Neutrophil (primary cell): ENCODE measurements around the gene ARL6IP5.

Experiments used
- H3K27ac ChIP-seq: fragments of 200-600 bp; sonication (generic); 2 replicates; pipeline ENCODE4 v1.5.1; 2016; ENCODE audit warnings: mild to moderate bottlenecking, moderate library complexity
- H3K27me3 ChIP-seq: fragments of 200-600 bp; sonication (generic); 2 replicates; pipeline ENCODE4 v1.6.0; 2016; ENCODE audit warnings: mild to moderate bottlenecking
- H3K36me3 ChIP-seq: fragments of 200-600 bp; sonication (generic); 2 replicates; pipeline ENCODE4 v1.5.1; 2017
- H3K4me1 ChIP-seq, 2 experiments: fragments of 200-600 bp in 1 of 2; sonication (generic) in 1 of 2; 1 replicate in 1 of 2; 2 replicates in 1 of 2; pipeline versions ENCODE4 v1.5.1 to v1.6.1; 2013 to 2016; ENCODE audit warnings: low read depth in 1 of 2, low read length in 1 of 2, mild to moderate bottlenecking in 1 of 2, moderate library complexity in 1 of 2; ENCODE audit not compliant: control insufficient read depth in 1 of 2, insufficient read depth in 1 of 2
- H3K4me3 ChIP-seq, 2 experiments: fragments of 200-600 bp in 1 of 2; sonication (generic) in 1 of 2; 1 replicate in 1 of 2; 2 replicates in 1 of 2; pipeline ENCODE4 v1.5.1; 2013 to 2016; ENCODE audit warnings: low read depth in 1 of 2, low read length in 1 of 2, mild to moderate bottlenecking in 1 of 2, moderate library complexity in 1 of 2
- H3K9me3 ChIP-seq: fragments of 200-600 bp; sonication (generic); 2 replicates; pipeline ENCODE4 v1.5.1; 2016
- TF ChIP-seq, protein P1 (sequence below): fragments of 200-600 bp; sonication (generic); IDR thresholded peaks from 2 replicates; pipeline ENCODE4 v1.5.1; 2016; ENCODE audit warnings: antibody characterized with exemption

ARL6IP5 gene

GRCh38 chr3:69058180-69058946, 26.4 kb upstream of the ARL6IP5 start:
- Histone ChIP-seq H3K36me3 (peaks cover 85% of the 10 kb centered on the region), H3K4me1 (peaks cover 3 to 5% of the 10 kb centered on the region in 2 experiments), H3K9me3 (peaks cover 6% of the 10 kb centered on the region), H3K27me3 (no peaks in the 10 kb centered on the region), H3K27ac (peak overlapping the region; percentile 70), H3K4me3 (no peak overlapping the region)
- TF ChIP-seq, protein P1, sequence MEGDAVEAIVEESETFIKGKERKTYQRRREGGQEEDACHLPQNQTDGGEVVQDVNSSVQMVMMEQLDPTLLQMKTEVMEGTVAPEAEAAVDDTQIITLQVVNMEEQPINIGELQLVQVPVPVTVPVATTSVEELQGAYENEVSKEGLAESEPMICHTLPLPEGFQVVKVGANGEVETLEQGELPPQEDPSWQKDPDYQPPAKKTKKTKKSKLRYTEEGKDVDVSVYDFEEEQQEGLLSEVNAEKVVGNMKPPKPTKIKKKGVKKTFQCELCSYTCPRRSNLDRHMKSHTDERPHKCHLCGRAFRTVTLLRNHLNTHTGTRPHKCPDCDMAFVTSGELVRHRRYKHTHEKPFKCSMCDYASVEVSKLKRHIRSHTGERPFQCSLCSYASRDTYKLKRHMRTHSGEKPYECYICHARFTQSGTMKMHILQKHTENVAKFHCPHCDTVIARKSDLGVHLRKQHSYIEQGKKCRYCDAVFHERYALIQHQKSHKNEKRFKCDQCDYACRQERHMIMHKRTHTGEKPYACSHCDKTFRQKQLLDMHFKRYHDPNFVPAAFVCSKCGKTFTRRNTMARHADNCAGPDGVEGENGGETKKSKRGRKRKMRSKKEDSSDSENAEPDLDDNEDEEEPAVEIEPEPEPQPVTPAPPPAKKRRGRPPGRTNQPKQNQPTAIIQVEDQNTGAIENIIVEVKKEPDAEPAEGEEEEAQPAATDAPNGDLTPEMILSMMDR: no peak

- Histone ChIP-seq H3K27ac (peak overlapping the region; percentile 70), H3K9me3 (peaks cover 6% of the 10 kb centered on the region), H3K4me1 (peaks cover 3 to 5% of the 10 kb centered on the region in 2 experiments), H3K27me3 (no peaks in the 10 kb centered on the region), H3K36me3 (peaks cover 82% of the 10 kb centered on the region), H3K4me3 (no peak overlapping the region)
- TF ChIP-seq, protein P1: no peak
Observed at GRCh38 chr3:69058947-69059224, 25.9 kb upstream of the ARL6IP5 start.

GRCh38 chr3:69059688-69060087, 25.0 kb upstream of the ARL6IP5 start:
- H3K36me3 ChIP-seq: peaks cover 79% of the 10 kb centered on the region
- TF ChIP-seq, protein P1: no peak
- H3K4me1 ChIP-seq: peaks cover 3 to 5% of the 10 kb centered on the region in 2 experiments
- no peak overlapping the region for H3K27ac ChIP-seq
- H3K9me3 ChIP-seq: peaks cover 6% of the 10 kb centered on the region
- no peak overlapping the region for H3K4me3 ChIP-seq
- no peaks in the 10 kb centered on the region for H3K27me3 ChIP-seq

GRCh38 chr3:69063636-69064035, 21.1 kb upstream of the ARL6IP5 start:
- peaks cover 6% of the 10 kb centered on the region for H3K9me3 ChIP-seq
- H3K27ac ChIP-seq: no peak overlapping the region
- peaks cover under 1 to 4% of the 10 kb centered on the region in 2 experiments for H3K4me1 ChIP-seq
- H3K36me3 ChIP-seq: peaks cover 73% of the 10 kb centered on the region
- H3K4me3 ChIP-seq: no peak overlapping the region
- TF ChIP-seq, protein P1: no peak
- H3K27me3 ChIP-seq: no peaks in the 10 kb centered on the region

DNA sequence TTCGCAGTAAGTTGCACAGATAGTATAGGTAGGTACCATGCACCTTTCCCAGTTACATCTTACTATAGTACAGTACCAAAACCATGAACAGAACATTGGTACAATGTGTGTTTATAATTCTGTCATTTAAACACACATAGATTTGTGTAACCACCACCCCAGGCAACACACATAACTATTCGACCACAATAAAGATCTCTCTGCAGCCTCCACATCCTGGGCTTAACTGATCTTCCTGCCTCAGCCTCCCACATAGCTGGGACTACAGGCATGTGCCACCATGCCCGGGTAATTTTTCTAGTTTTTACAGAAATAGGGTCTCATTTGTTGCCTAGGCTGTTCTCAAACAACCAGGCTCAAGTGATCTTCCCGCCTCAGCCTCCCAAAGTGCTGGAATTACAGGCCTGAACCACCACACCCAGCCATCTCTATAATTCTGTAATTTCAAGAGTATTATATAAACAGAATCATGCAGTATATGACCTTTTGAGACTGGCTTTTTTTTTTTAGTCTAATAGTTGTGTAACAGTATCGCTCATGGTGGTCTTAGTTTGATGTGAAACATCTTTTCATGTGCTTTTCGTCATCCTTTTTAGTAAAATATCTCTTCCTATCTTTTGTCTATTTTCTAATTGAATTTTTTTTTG, 19.3 kb upstream of the ARL6IP5 start:
- TF ChIP-seq, protein P1: no peak
- Histone ChIP-seq H3K27ac (no peak overlapping the region), H3K36me3 (peaks cover 68% of the 10 kb centered on the region), H3K27me3 (no peaks in the 10 kb centered on the region), H3K4me3 (no peak overlapping the region), H3K4me1 (no peaks in the 10 kb centered on the region), H3K9me3 (peaks cover 6% of the 10 kb centered on the region)
